Body of pancreas (tissue), 4 donors: Measurements from ENCODE around the gene PIWIL4. TPM values are rescaled to one million over a fixed set of nuclear protein-coding genes. Genes with fewer than 3 reads are reported as not detected.
A peak's percentile ranks its signal among the peaks of the same experiment; 100 is the strongest.

Source experiments
- ATAC-seq: fragments of 150-250 bp; one replicate; pipeline ENCODE4 v1.9.1; 2016
- DNase-seq, 4 donors: peaks; one replicate each; pipeline ENCODE4 v3.0.0-alpha.2; 2019
- H3K27ac ChIP-seq, 4 donors: fragments of 200-600 bp; sonication (generic); 1 replicate in 3 of 4; 2 replicates in 1 of 4; pipeline versions ENCODE4 v1.5.1 to v1.6.1; 2016 to 2019; ENCODE audit warnings: mild to moderate bottlenecking in 1 of 4, mixed read lengths in 1 of 4, moderate library complexity in 1 of 4
- H3K27me3 ChIP-seq, 2 donors: fragments of 200-600 bp; sonication (generic); one replicate each; pipeline ENCODE4 v1.6.0; 2016; ENCODE audit warnings: mild to moderate bottlenecking in 1 of 2
- H3K36me3 ChIP-seq, 2 donors: fragments of 200-600 bp; sonication (generic); replicated peaks in 1 of 2; 2 replicates each; pipeline ENCODE4 v1.5.1; 2016; ENCODE audit warnings: low read depth in 2 of 2; ENCODE audit not compliant: insufficient read depth in 1 of 2
- H3K4me1 ChIP-seq: fragments of 200-600 bp; sonication (generic); one replicate; pipeline ENCODE4 v1.6.0; 2016
- H3K4me3 ChIP-seq, 2 donors: fragments of 200-600 bp; sonication (generic); 1 replicate in 1 of 2; 2 replicates in 1 of 2; pipeline ENCODE4 v1.5.1; 2016 to 2019
- H3K9me3 ChIP-seq, 3 donors: fragments of 200-600 bp; sonication (generic); 1 replicate in 2 of 3; 2 replicates in 1 of 3; pipeline ENCODE4 v1.5.1; 2016
- CTCF ChIP-seq, 7 experiments: fragments of 450-650 bp in 4 of 7; fragments of 200-600 bp in 3 of 7; sonication (generic) in 3 of 7; IDR thresholded peaks; one replicate each; pipeline ENCODE4 v1.5.1; 2016 to 2019; ENCODE audit warnings: antibody characterized with exemption in 7 of 7
- POLR2A ChIP-seq, 3 donors: fragments of 450-650 bp; IDR thresholded peaks; one replicate each; pipeline ENCODE4 v1.6.1; 2016; ENCODE audit warnings: antibody characterized with exemption in 3 of 3, mild to moderate bottlenecking in 2 of 3
- WGBS, 2 donors: methylation state at CpG; one replicate each; pipeline ENCODE4 v1.1.5; 2017; 5-methylcytosine and 5-hydroxymethylcytosine counted together
- intact Hi-C: fragments of 100-400 bp; cut with DNase I; formaldehyde crosslinking; loops from one replicate; pipeline ENCODE4 v1.15.1; 2023
- total RNA-seq, 2 donors: library from RNA; depleted of rRNA; stranded (reverse); fragments of >200 nt; gene quantifications; one replicate each; pipeline ENCODE4 v1.1.0, GENCODE V29; 2016

PIWIL4 gene
- total RNA-seq, 2 donors from 2014 or later = 6.5 to 13.2 TPM

- intact Hi-C loops = no loop called here
- no peaks in the 10 kb centered on the region for H3K9me3 ChIP-seq
- DNase-seq (no peak), ATAC-seq (no peak)
- 86 to 89% methylated on average over 4 of the region's 4 CpGs for WGBS, 2 donors
- no peaks in the 10 kb centered on the region for H3K4me1 ChIP-seq
- H3K27me3 ChIP-seq = no peaks in the 10 kb centered on the region
- H3K4me3 ChIP-seq = no peak overlapping the region
- TF ChIP-seq CTCF (IDR thresholded peaks at IDR 0.05) (no peak), POLR2A (IDR thresholded peaks at IDR 0.05) (no peak)
- no peaks in the 10 kb centered on the region for H3K36me3 ChIP-seq
- H3K27ac ChIP-seq = peak overlapping the region in 1 of 4 donors; percentile 39
Observed at GRCh38 chr11:94665116-94665659, 98.0 kb downstream of the PIWIL4 start.

GRCh38 chr11:94666792-94667721 lies 99.9 kb downstream of the PIWIL4 start:
- H3K4me3 ChIP-seq = no peak overlapping the region
- WGBS, 2 donors = 79 to 87% methylated on average over 7 of the region's 7 CpGs
- intact Hi-C loops = no loop called here
- no peaks in the 10 kb centered on the region for H3K9me3 ChIP-seq
- no peak for ATAC-seq
- H3K27ac ChIP-seq = no peak overlapping the region
- no peak for DNase-seq
- no peaks in the 10 kb centered on the region for H3K36me3 ChIP-seq
- TF ChIP-seq CTCF (IDR thresholded peaks at IDR 0.05) = no peak
- TF ChIP-seq POLR2A (IDR thresholded peaks at IDR 0.05) = no peak
- H3K27me3 ChIP-seq = no peaks in the 10 kb centered on the region
- no peaks in the 10 kb centered on the region for H3K4me1 ChIP-seq

DNA sequence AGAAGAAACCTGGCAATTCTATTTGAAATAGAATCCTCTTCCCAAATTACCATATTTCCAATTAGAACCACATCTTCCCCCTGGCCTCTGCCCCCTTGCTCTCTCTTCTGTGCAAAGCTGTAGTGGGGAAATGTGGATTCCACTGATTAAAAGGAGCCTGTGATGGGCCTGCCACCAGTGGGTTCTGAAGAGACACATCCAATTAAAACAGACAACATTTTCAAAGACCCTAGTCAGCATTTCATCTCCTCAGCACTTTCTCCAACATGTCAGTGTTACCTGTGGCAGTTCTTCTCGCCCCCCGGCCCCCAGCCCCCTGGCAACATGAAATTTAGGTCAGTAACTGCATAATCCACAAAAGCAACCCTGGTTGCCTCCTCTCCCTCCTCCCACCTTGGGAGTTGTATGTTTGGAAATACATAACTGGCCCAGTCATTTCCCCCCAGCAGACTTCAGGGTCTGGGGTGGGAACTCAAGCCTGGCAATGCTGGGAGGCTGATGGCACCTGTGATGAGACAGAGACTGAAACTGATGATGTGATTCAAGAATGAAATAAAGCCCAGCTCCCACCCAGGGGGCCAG lies 101.1 kb downstream of the PIWIL4 start:
- no peaks in the 10 kb centered on the region for H3K36me3 ChIP-seq
- no peak overlapping the region for H3K4me3 ChIP-seq
- H3K27me3 ChIP-seq = no peaks in the 10 kb centered on the region
- ATAC-seq (no peak), DNase-seq (no peak)
- no peaks in the 10 kb centered on the region for H3K9me3 ChIP-seq
- intact Hi-C loops = no loop called here
- no peak overlapping the region for H3K27ac ChIP-seq
- TF ChIP-seq CTCF (IDR thresholded peaks at IDR 0.05) (no peak), POLR2A (IDR thresholded peaks at IDR 0.05) (no peak)
- 77 to 85% methylated on average over 2 of the region's 2 CpGs for WGBS, 2 donors
- no peaks in the 10 kb centered on the region for H3K4me1 ChIP-seq

GRCh38 chr11:94669023-94669422 lies 101.9 kb downstream of the PIWIL4 start:
- Histone ChIP-seq H3K27me3 (no peaks in the 10 kb centered on the region), H3K4me3 (no peak overlapping the region), H3K4me1 (no peaks in the 10 kb centered on the region), H3K9me3 (no peaks in the 10 kb centered on the region), H3K27ac (no peak overlapping the region), H3K36me3 (no peaks in the 10 kb centered on the region)
- intact Hi-C loops = no loop called here
- ATAC-seq (no peak), DNase-seq (no peak)
- 70 to 87% methylated on average over 4 of the region's 4 CpGs for WGBS, 2 donors
- TF ChIP-seq POLR2A (IDR thresholded peaks at IDR 0.05) = no peak
- TF ChIP-seq CTCF (IDR thresholded peaks at IDR 0.05) = no peak

Other genes starting within 250 kb of the PIWIL4 start
- gene GPR83, start 165.9 kb upstream of the PIWIL4 start, total RNA-seq = not detected
- gene MRE11, start 73.5 kb upstream of the PIWIL4 start, total RNA-seq = 10 to 100 TPM in 1 of 2 donors, 1 to 10 TPM in 1; 9.2 to 18.9 TPM
- 10 to 100 TPM; 12.5 to 13.5 TPM for gene ANKRD49, start 73.4 kb upstream of the PIWIL4 start, total RNA-seq
- not detected for gene C11orf97, start 54.9 kb upstream of the PIWIL4 start, total RNA-seq
- gene FUT4, start 23.4 kb upstream of the PIWIL4 start, total RNA-seq = 10 to 100 TPM; 10.5 to 13.5 TPM
- 10 to 100 TPM; 20.4 to 21.5 TPM for gene AMOTL1, start 201.0 kb downstream of the PIWIL4 start, total RNA-seq